ENCODE results near the gene REEP5. TPM values are rescaled to one million over a fixed set of nuclear protein-coding genes. Genes with fewer than 3 reads are reported as not detected.

REEP5 gene
- total RNA-seq, 4 donors from 2014 or later = 67.2 to 116 (median 89.9) TPM

GRCh38 chr5:112867411-112867810 lies 54.6 kb downstream of the REEP5 start:
- TF ChIP-seq POLR2A (IDR thresholded peaks at IDR 0.05) (no peak), CTCF (IDR thresholded peaks at IDR 0.05 in 4 of 5, conservative IDR thresholded peaks at IDR 0.05 in 1 of 5) (no peak)
- H3K27me3 ChIP-seq = no peaks in the 10 kb centered on the region
- DNase-seq (no peak), ATAC-seq (no peak)
- in situ Hi-C loops (cut with MboI; ENCODE audit: low sequenced_read_pairs in 4 of 4) (loop anchor here in 1 of 4 donors (10.0 kb wide), 1 partner anchor 47 kb away; no protein-coding TSS in a partner anchor), intact Hi-C loops (cut with DNase I; ENCODE audit: low total_unique reads) (loop anchor here (10.0 kb wide), 1 partner anchor 647 kb away; the partner anchor contains the start of gene YTHDC2)
- H3K36me3 ChIP-seq = peaks cover 0 to 66% of the 10 kb centered on the region in 2 donors
- H3K9me3 ChIP-seq = no peaks in the 10 kb centered on the region
- peaks cover 11 to 13% of the 10 kb centered on the region in 2 donors for H3K4me1 ChIP-seq
- H3K27ac ChIP-seq = no peak overlapping the region
- no peak overlapping the region for H3K4me3 ChIP-seq

- no peak overlapping the region for H3K27ac ChIP-seq
- peaks cover 0 to 66% of the 10 kb centered on the region in 2 donors for H3K36me3 ChIP-seq
- H3K4me1 ChIP-seq = peaks cover 17 to 20% of the 10 kb centered on the region in 2 donors
- H3K9me3 ChIP-seq = no peaks in the 10 kb centered on the region
- intact Hi-C loops (cut with DNase I; ENCODE audit: low total_unique reads) = loop anchor here (10.0 kb wide), 1 partner anchor 648 kb away; the partner anchor contains the start of gene YTHDC2
- in situ Hi-C loops (cut with MboI; ENCODE audit: low sequenced_read_pairs in 4 of 4) = loop anchor here in 1 of 4 donors (10.0 kb wide), 1 partner anchor 48 kb away; no protein-coding TSS in a partner anchor
- ATAC-seq (no peak), DNase-seq (no peak)
- no peaks in the 10 kb centered on the region for H3K27me3 ChIP-seq
- no peak overlapping the region for H3K4me3 ChIP-seq
- TF ChIP-seq CTCF (IDR thresholded peaks at IDR 0.05 in 4 of 5, conservative IDR thresholded peaks at IDR 0.05 in 1 of 5) (no peak), POLR2A (IDR thresholded peaks at IDR 0.05) (no peak)
Observed at GRCh38 chr5:112866739-112867138, 55.3 kb downstream of the REEP5 start.

GRCh38 chr5:112865128-112865527 lies 56.9 kb downstream of the REEP5 start:
- no peak for TF ChIP-seq POLR2A (IDR thresholded peaks at IDR 0.05)
- no peak for TF ChIP-seq CTCF (IDR thresholded peaks at IDR 0.05 in 4 of 5, conservative IDR thresholded peaks at IDR 0.05 in 1 of 5)
- Histone ChIP-seq H3K4me1 (peaks cover 20 to 24% of the 10 kb centered on the region in 2 donors), H3K27me3 (no peaks in the 10 kb centered on the region), H3K4me3 (no peak overlapping the region), H3K27ac (no peak overlapping the region), H3K36me3 (peaks cover 0 to 58% of the 10 kb centered on the region in 2 donors), H3K9me3 (no peaks in the 10 kb centered on the region)
- in situ Hi-C loops (cut with MboI; ENCODE audit: low sequenced_read_pairs in 4 of 4) = loop anchor here in 1 of 4 donors (10.0 kb wide), 1 partner anchor 50 kb away; no protein-coding TSS in a partner anchor
- intact Hi-C loops (cut with DNase I; ENCODE audit: low total_unique reads) = loop anchor here (10.0 kb wide), 1 partner anchor 650 kb away; the partner anchor contains the start of gene YTHDC2
- DNase-seq (no peak), ATAC-seq (no peak)

GRCh38 chr5:112863549-112863948 lies 58.5 kb downstream of the REEP5 start:
- Histone ChIP-seq H3K9me3 (no peaks in the 10 kb centered on the region), H3K4me3 (no peak overlapping the region), H3K36me3 (peaks cover 0 to 45% of the 10 kb centered on the region in 2 donors), H3K4me1 (peaks cover 20 to 25% of the 10 kb centered on the region in 2 donors), H3K27ac (no peak overlapping the region), H3K27me3 (no peaks in the 10 kb centered on the region)
- intact Hi-C loops (cut with DNase I; ENCODE audit: low total_unique reads) (loop anchor here (5.0 to 10.0 kb wide), 2 partner anchors 156 to 651 kb away; partner anchors contain the start of gene YTHDC2), in situ Hi-C loops (cut with MboI; ENCODE audit: low sequenced_read_pairs in 4 of 4) (loop anchor here in 1 of 4 donors (10.0 kb wide), 1 partner anchor 51 kb away; no protein-coding TSS in a partner anchor)
- TF ChIP-seq POLR2A (IDR thresholded peaks at IDR 0.05) = no peak
- TF ChIP-seq CTCF (IDR thresholded peaks at IDR 0.05 in 4 of 5, conservative IDR thresholded peaks at IDR 0.05 in 1 of 5) = no peak
- no peak for ATAC-seq
- DNase-seq = no peak
